ENCODE data around the gene SOX2.

- no peak for TF ChIP-seq ATF2 (CRISPR knock-in tag; IDR thresholded peaks at IDR 0.05; ENCODE audit: borderline replicate concordance, low read depth)
- no peak for TF ChIP-seq NFE2L1 (CRISPR knock-in tag; IDR thresholded peaks at IDR 0.05)
- TF ChIP-seq NR2C2 (CRISPR knock-in tag; IDR thresholded peaks at IDR 0.05) = no peak
- TF ChIP-seq MLX (CRISPR knock-in tag; IDR thresholded peaks at IDR 0.05) = no peak
- no peak for TF ChIP-seq CTCF (IDR thresholded peaks at IDR 0.05)
- no peak for TF ChIP-seq ZNF138 (CRISPR knock-in tag; conservative IDR thresholded peaks at IDR 0.05)
- TF ChIP-seq MXD4 (CRISPR knock-in tag; IDR thresholded peaks at IDR 0.05; ENCODE audit: borderline replicate concordance) = no peak
- TF ChIP-seq PRDM15 (CRISPR knock-in tag; IDR thresholded peaks at IDR 0.05) = no peak
- no peak for TF ChIP-seq ZBTB21 (CRISPR knock-in tag; IDR thresholded peaks at IDR 0.05; ENCODE audit: borderline replicate concordance)
- TF ChIP-seq FOXJ3 (CRISPR knock-in tag; IDR thresholded peaks at IDR 0.05; ENCODE audit: borderline replicate concordance) = no peak
These were observed 7.9 kb upstream of the SOX2 start for GRCh38 chr3:181703601-181704420.

Data from WTC11 (cell line).